Esophagus squamous epithelium (tissue), 5 donors: Measurements from ENCODE around the gene PCDHA1. TPM values are rescaled to one million over a fixed set of nuclear protein-coding genes. Genes with fewer than 3 reads are reported as not detected.
A peak's percentile ranks its signal among the peaks of the same experiment; 100 is the strongest.

Source experiments
- DNase-seq: peaks from one replicate; lab custom pipeline; 2025; lab: John Stamatoyannopoulos, UW
- H3K27ac ChIP-seq, 4 donors: fragments of 200-600 bp; sonication (generic); one replicate each; pipeline ENCODE4 v1.5.1; 2016 to 2019; ENCODE audit warnings: mild to moderate bottlenecking in 1 of 4
- H3K27me3 ChIP-seq, 4 donors: fragments of 200-600 bp; sonication (generic); 1 replicate in 3 of 4; 2 replicates in 1 of 4; pipeline versions ENCODE4 v1.5.1 to v1.6.0; 2017 to 2021; ENCODE audit warnings: antibody characterized with exemption in 1 of 4
- H3K36me3 ChIP-seq, 3 donors: fragments of 200-600 bp; sonication (generic); one replicate each; pipeline ENCODE4 v1.5.1; 2016 to 2019
- H3K4me1 ChIP-seq, 3 donors: fragments of 200-600 bp; sonication (generic); one replicate each; pipeline ENCODE4 v1.5.1; 2017 to 2019
- H3K4me3 ChIP-seq, 4 donors: fragments of 200-600 bp; sonication (generic); 1 replicate in 3 of 4; 2 replicates in 1 of 4; pipeline ENCODE4 v1.5.1; 2016 to 2019; ENCODE audit warnings: mild to moderate bottlenecking in 2 of 4, moderate library complexity in 1 of 4
- H3K9me3 ChIP-seq, 3 donors: fragments of 200-600 bp; sonication (generic); one replicate each; pipeline ENCODE4 v1.5.1; 2016 to 2019
- CTCF ChIP-seq, 6 experiments: fragments of 450-650 bp in 4 of 6; fragments of 200-600 bp in 2 of 6; sonication (generic) in 2 of 6; IDR thresholded peaks; one replicate each; pipeline ENCODE4 v1.5.1; 2016 to 2019; ENCODE audit warnings: antibody characterized with exemption in 6 of 6, mild to moderate bottlenecking in 4 of 6, moderate library complexity in 4 of 6
- POLR2A ChIP-seq, 4 donors: fragments of 450-650 bp; IDR thresholded peaks; one replicate each; pipeline ENCODE4 v1.6.1; 2017; ENCODE audit warnings: antibody characterized with exemption in 4 of 4, mild to moderate bottlenecking in 4 of 4, moderate library complexity in 3 of 4
- WGBS, 2 donors: methylation state at CpG; one replicate each; pipeline ENCODE4 v1.1.5; 2018; 5-methylcytosine and 5-hydroxymethylcytosine counted together
- intact Hi-C: fragments of 100-400 bp; cut with DNase I; formaldehyde crosslinking; loops from one replicate; pipeline ENCODE4 v1.15.0; 2022
- total RNA-seq, 4 donors: library from RNA; depleted of rRNA; stranded (reverse); fragments of >200 nt; gene quantifications; one replicate each; pipeline ENCODE4 v1.1.0, GENCODE V29; 2016
- donor health status: DM: yes; HTN: yes; CAD: no.

The PCDHA1 gene
- total RNA-seq, 4 donors from 2014 or later = not detected

- WGBS, 2 donors = 89 to 91% methylated on average over 1 of the region's 1 CpG
- DNase-seq = no peak
- intact Hi-C loops = no loop called here
- H3K27me3 ChIP-seq = peaks cover 0 to 19% (median 0%) of the 10 kb centered on the region in 4 donors
- TF ChIP-seq CTCF (IDR thresholded peaks at IDR 0.05) = no peak
- TF ChIP-seq POLR2A (IDR thresholded peaks at IDR 0.05) = no peak
- no peak overlapping the region for H3K4me3 ChIP-seq
- no peaks in the 10 kb centered on the region for H3K9me3 ChIP-seq
- no peaks in the 10 kb centered on the region for H3K4me1 ChIP-seq
- H3K36me3 ChIP-seq = no peaks in the 10 kb centered on the region
- H3K27ac ChIP-seq = no peak overlapping the region
Observed at GRCh38 chr5:140996060-140996459, 210.1 kb downstream of the PCDHA1 start.

- H3K36me3 ChIP-seq = no peaks in the 10 kb centered on the region
- TF ChIP-seq POLR2A (IDR thresholded peaks at IDR 0.05) (no peak), CTCF (IDR thresholded peaks at IDR 0.05) (no peak)
- H3K27ac ChIP-seq = no peak overlapping the region
- intact Hi-C loops = no loop called here
- H3K27me3 ChIP-seq = peaks cover 0 to 43% (median 0%) of the 10 kb centered on the region in 4 donors
- H3K4me3 ChIP-seq = no peak overlapping the region
- H3K4me1 ChIP-seq = peaks cover 0 to 10% (median 0%) of the 10 kb centered on the region in 3 donors
- H3K9me3 ChIP-seq = no peaks in the 10 kb centered on the region
- 55 to 66% methylated on average over 2 of the region's 2 CpGs for WGBS, 2 donors
- DNase-seq = no peak
Observed at GRCh38 chr5:140998921-140999410, 213.0 kb downstream of the PCDHA1 start.

- intact Hi-C loops = no loop called here
- H3K4me3 ChIP-seq = peak overlapping the region in 3 of 4 donors; percentile 5 to 27 (median 23)
- peaks cover 0 to 43% (median 0%) of the 10 kb centered on the region in 4 donors for H3K27me3 ChIP-seq
- no peak for DNase-seq
- WGBS, 2 donors = 8 to 14% methylated on average over 8 to 9 of the region's 9 CpGs
- no peaks in the 10 kb centered on the region for H3K9me3 ChIP-seq
- no peaks in the 10 kb centered on the region for H3K36me3 ChIP-seq
- no peak overlapping the region for H3K27ac ChIP-seq
- TF ChIP-seq POLR2A (IDR thresholded peaks at IDR 0.05) (no peak), CTCF (IDR thresholded peaks at IDR 0.05) (no peak)
- H3K4me1 ChIP-seq = peaks cover 0 to 10% (median 0%) of the 10 kb centered on the region in 3 donors
Observed at GRCh38 chr5:141001446-141001843, 215.5 kb downstream of the PCDHA1 start.

DNA sequence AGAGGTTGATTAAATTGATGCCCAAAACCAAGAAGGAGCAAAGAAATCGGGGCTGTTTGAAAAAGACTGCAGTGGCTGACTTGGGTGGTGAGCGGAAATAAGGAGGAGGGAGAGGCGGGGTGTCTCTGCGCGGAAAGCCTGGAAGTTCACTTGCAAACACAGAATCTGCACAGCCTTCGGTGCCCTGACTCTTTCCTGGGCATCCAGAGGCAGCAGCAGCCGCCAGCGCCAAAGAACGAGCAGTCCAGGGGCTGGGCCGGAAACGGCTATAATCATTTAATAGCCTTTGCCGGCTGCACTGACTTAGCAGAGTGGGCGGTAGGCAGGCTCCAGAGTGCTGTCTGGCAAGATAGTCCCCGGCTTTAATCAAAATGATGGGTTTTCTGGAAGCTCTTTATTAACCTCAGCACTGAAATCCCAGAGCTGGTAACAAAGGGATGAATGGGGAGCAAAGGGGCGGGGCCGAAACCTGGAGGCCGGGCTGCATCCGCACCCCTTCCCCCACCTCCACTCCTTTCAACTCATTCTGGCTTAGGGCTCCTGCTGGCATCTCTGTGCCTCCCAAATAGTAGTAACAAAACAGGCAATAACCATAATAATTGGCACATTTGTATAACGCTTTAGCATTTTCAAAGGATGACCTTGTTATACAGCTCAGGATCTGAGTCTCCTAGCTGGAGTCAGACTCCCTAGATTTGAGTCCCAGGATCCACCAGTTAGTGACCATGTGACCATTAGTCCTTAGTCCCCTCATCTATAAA, 216.1 kb downstream of the PCDHA1 start:
- Histone ChIP-seq H3K27me3 (peaks cover 0 to 43% (median 0%) of the 10 kb centered on the region in 4 donors), H3K27ac (no peak overlapping the region), H3K4me3 (peak overlapping the region in 3 of 4 donors; percentile 5 to 27 (median 23)), H3K9me3 (no peaks in the 10 kb centered on the region), H3K36me3 (no peaks in the 10 kb centered on the region), H3K4me1 (peaks cover 0 to 10% (median 0%) of the 10 kb centered on the region in 3 donors)
- 6 to 12% methylated on average over 12 to 19 of the region's 19 CpGs for WGBS, 2 donors
- intact Hi-C loops = no loop called here
- no peak for TF ChIP-seq POLR2A (IDR thresholded peaks at IDR 0.05)
- no peak for DNase-seq

DNA sequence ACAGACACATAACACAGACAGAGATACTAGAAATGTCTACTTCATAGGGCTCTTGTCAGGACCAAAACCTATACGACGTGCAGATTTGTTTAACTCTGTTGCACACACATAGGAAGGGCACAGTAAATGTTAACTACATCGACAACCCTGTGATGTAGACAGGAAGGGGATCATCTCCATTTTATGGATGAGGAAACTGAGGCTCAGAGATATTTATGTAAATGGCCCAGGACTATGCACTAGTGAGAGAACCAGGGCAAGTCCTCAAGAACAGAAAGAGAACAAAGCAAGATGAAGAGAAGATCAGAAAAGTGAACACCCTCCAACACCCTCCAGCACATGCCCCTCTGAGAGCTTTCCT, 216.6 kb downstream of the PCDHA1 start:
- 70 to 73% methylated on average over 3 of the region's 3 CpGs for WGBS, 2 donors
- TF ChIP-seq CTCF (IDR thresholded peaks at IDR 0.05) = no peak
- TF ChIP-seq POLR2A (IDR thresholded peaks at IDR 0.05) = no peak

More for the DNA sequence above, 216.6 kb downstream of the PCDHA1 start:
- Histone ChIP-seq H3K27me3 (peaks cover 0 to 43% (median 0%) of the 10 kb centered on the region in 4 donors), H3K36me3 (no peaks in the 10 kb centered on the region), H3K4me1 (peaks cover 0 to 10% (median 0%) of the 10 kb centered on the region in 3 donors), H3K4me3 (no peak overlapping the region), H3K27ac (no peak overlapping the region), H3K9me3 (no peaks in the 10 kb centered on the region)
- no peak for DNase-seq
- intact Hi-C loops = no loop called here
